Medulla oblongata (tissue), 1 donor: Measurements from ENCODE around the gene IGHMBP2.
"Not testable (repeated sequence)": the region's sequence is repeated elsewhere in the genome, so short reads cannot be mapped to it uniquely, and the experiment has no call there.

Experiments used
- DNase-seq: peaks from one replicate; pipeline ENCODE4 v3.0.0-alpha.2; 2015; ENCODE audit errors: extremely low spot score

IGHMBP2 gene

GRCh38 chr11:68903288-68904247 lies at the start of gene IGHMBP2, which contains the start of gene MRPL21:
IGHMBP2 (plus strand) TSS chr11:68903891; CDS start chr11:68903953, 62 bp downstream.
MRPL21 (minus strand) TSS chr11:68903832; CDS start chr11:68903810, 22 bp downstream.
- peak; percentile 83 for DNase-seq

- DNase-seq = no peak
These were observed 49.3 kb upstream of the IGHMBP2 start for GRCh38 chr11:68854273-68854958.

GRCh38 chr11:68855205-68855981 lies 48.3 kb upstream of the IGHMBP2 start:
- no peak for DNase-seq

GRCh38 chr11:68856425-68857030 lies 47.2 kb upstream of the IGHMBP2 start:
- DNase-seq = not testable (repeated sequence)

GRCh38 chr11:68857037-68857586 lies 46.6 kb upstream of the IGHMBP2 start:
- no peak for DNase-seq

- DNase-seq = no peak
These were observed 44.6 kb upstream of the IGHMBP2 start for GRCh38 chr11:68859123-68859522.

- no peak for DNase-seq
These were observed 41.3 kb upstream of the IGHMBP2 start for GRCh38 chr11:68862421-68862820.

GRCh38 chr11:68863553-68864265 lies 40.0 kb upstream of the IGHMBP2 start:
- DNase-seq = no peak

- DNase-seq = no peak
These were observed 38.5 kb upstream of the IGHMBP2 start for GRCh38 chr11:68865241-68865640.

GRCh38 chr11:68867066-68867465 lies 36.6 kb upstream of the IGHMBP2 start:
- DNase-seq = no peak

- no peak for DNase-seq
These were observed 35.4 kb upstream of the IGHMBP2 start for GRCh38 chr11:68868221-68868835.

GRCh38 chr11:68870470-68870869 lies 33.2 kb upstream of the IGHMBP2 start:
- no peak for DNase-seq

- DNase-seq = no peak
These were observed 31.3 kb upstream of the IGHMBP2 start for GRCh38 chr11:68872216-68873003.

- no peak for DNase-seq
These were observed 25.7 kb upstream of the IGHMBP2 start for GRCh38 chr11:68878022-68878421.

GRCh38 chr11:68880851-68881250 lies 22.8 kb upstream of the IGHMBP2 start:
- DNase-seq = no peak

- DNase-seq = no peak
These were observed 22.4 kb upstream of the IGHMBP2 start for GRCh38 chr11:68881320-68881719.

GRCh38 chr11:68882391-68882790 lies 21.3 kb upstream of the IGHMBP2 start:
- DNase-seq = no peak

GRCh38 chr11:68884827-68885226 lies 18.9 kb upstream of the IGHMBP2 start:
- DNase-seq = not testable (repeated sequence)

GRCh38 chr11:68889948-68890446 lies 13.7 kb upstream of the IGHMBP2 start:
- DNase-seq = no peak
